HS-27A (cell line): ENCODE measurements around the gene MTA3.

Source experiments
- DNase-seq: peaks from one replicate; pipeline ENCODE4 v3.0.0-alpha.2; 2012; ENCODE audit warnings: low read depth, missing footprints

Gene MTA3

DNA sequence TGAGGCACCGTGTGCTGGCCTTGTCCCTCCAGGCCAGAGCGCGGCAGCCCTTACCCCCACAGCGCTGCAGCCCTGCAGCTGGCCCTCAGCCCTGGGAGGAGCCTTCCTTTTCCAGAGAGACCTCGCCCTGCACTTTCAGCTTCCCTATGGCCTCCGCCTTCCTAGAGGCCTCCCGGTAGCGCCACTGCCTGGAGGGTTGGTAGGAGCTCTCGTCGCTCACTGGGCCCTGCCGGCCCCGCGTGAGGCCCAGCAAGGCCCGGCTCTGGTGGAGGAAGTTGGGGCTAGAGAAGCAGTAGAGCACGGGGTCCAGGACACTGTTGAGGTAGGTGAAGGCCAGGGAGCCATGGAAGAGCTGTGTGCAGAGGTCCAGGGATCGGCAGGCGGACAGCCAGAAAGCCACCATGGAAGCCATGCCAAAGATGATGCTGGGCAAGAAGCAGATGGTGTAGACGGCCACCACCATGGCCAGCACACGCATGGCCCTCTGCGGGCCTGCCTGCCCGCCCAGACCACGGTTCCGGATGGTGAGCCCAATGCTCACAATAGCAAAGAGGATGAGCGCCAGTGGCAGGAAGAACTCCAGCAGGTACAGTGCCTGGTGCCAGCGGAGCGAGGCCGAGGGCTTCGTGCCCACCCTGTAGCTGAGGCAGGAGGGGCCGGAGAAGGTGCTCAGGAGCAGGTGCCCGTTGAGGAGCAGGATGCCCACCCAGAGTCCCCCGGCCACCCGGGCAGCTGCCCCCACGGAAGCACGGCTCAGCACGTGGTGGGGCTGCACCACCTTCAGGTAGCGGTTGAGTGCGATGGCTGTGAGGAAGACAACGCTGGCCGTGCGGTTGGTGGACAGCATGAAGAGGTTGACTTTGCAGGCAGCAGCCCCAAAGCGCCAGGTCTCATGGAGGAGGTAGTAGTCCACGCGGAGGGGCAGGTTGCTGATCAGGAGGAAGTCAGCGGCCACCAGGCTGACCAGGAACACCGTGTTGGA is 194.7 kb downstream of the MTA3 start:
- no peak for DNase-seq

DNA sequence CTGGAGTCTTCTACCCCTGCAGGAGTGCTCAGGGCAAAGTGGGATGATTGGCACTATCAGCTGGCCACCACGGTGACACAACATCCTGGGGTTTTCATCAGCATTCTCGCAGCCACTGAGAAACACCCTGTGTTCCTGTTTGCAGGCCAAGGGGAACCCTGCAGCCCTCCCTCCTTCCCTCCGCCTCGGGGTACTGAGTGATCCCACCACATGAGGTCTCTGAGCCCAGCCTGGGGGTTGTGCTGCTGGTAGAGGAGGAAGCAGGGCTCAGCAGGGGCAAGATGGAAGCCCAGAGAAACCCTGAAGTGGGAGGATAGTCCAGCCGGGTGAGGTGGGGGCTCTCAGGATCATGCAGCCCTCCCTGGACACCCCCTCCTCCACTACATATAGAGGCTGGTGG is 195.7 kb downstream of the MTA3 start, which contains the start of gene OXER1:
Gene OXER1, minus strand, starts transcription at position 40 of the 400 bp plus-strand sequence. CDS start 73 bp downstream, outside the sequence.
- DNase-seq: no peak

DNA sequence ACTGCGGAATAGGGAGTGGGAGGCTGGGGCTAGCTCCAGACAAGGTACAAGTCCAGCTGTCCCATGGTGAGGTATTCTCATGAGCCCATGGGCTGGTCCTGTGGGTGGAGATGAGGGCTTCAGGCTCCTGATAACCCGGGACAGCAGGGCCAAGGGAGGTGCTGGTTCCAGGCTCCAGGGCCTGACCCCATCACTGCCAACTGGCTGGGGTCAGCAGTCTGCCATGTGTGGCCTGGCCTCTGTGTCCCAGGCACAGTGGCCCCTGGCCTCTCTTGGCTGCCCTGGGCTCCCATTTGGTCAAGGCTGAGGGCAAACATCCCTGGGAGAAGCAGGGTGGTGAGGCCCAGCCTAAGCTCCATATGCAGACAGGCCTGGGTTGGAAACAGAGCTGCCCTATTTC is 196.5 kb downstream of the MTA3 start:
- no peak for DNase-seq

DNA sequence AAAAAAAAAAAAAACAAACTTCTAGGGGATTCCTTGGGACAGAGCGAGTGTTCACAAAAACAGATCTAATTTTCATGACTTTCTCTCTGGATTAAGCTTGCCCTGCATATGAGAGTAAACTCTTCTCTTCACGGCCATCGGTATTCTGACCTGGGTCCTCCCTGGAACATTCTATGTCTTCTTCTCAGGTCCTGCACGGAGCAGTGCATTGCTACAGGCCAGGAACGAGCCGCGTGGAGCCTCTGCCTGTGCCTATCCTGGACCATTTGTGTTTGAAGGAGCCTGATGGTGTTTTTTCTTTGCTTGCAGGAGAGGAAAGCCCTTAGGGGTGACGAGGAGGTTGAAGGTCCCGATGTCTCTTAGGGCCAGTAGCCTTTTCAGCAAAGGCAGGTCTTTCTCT is 197.3 kb downstream of the MTA3 start:
- DNase-seq: no peak

DNA sequence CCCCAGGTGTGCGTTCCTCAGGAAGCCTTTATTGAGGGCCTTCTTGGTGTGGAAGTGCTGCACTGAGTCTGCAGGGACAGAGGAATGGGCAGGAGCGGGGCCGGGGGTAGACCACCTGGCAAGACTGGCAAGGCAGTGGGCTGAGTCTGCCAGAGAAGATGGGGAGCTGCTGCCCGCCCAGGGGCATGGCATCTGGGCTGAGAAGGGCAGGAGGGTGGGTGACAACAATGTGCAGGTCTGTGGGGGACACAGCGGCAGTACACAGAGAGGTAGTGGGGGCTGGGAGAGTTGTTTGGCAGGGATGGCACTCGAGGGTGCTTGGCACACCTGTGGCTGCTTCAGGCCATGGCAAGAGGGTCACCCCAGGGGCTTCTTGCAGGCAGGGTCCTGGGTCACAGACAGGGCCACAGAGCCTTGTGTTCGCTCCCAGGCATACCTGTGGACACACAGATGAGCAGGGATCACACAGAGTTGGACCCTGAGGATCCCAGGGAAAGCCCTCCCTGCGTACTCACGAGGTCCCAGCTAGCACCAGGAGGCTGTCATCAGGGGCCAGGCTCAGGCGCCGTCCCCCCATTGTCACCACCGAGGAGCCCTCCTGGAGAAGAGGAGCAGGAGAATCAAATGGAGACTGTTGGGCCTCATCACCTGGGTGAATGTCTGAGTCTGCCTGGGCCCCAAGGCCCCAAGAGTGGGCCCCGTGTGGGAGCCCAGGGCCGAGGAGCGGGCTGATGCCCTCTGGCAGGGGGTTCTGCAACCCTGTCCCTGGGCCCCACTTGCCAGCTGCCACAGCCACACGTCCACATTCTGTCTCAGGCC is 198.9 kb downstream of the MTA3 start:
- no peak for DNase-seq

DNA sequence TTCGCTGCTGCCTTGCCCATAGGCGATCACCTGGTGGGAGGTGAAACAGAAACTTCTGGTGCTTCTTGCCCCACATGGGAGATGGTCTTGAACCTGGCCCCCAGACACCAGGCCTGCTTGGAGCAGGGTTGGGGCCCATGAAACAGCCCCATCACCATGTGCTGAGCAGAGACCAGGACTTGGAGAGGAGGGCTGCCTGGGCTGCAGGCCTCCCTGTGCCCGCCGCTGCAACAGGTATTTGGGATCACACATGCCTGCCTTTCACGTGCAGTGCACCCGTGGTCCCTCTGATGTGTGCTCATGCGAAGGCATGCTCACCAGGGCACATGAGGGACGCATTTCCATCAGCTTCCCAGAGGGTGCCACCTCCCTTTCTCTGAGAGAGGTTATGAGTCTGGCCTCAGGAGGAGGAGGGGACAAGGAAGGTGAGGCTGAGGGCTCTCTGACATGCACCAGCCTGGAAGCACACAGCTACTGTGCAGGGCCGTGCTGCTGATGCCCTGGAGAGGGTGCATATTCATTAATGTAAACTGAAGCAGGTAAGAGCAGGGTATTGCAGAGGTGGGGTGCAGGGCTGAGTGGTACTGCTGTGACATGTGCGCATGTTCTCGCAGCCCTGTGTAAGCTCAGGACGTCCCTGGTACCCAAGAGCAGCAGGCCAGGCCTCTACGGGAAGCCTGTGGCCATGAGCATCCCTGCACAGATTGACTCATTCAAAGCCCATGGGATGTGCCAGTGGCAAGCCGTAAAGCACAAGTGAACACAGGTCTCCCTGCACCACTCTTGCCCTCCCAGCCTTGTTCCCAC is 199.7 kb downstream of the MTA3 start:
- DNase-seq: no peak

DNA sequence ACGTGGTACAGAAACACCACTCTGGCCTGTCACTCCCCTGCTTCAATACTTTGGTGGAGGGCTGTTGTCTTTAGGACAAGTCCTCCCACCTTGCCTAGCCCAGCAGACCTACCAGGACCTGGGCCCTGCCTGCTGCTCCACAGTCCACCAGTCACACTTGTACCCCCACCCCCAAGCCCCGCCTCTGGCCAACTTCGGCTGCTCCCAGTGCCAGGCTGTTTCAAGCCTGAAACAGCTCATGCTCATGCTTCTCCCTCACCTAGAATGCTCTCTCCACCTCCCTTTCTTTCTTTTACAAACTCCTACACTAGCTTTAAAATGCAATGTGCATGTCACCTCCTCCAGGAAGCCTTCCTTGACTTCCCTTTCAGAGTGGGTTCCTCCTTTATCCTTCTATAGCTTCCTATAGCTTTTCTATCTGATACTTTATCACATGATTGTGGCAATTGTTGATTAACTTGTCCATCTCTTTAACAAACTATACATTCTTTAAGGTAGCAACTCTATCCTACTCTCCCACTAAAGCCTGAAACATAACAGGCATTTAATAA is 200.3 kb downstream of the MTA3 start:
- no peak for DNase-seq

DNA sequence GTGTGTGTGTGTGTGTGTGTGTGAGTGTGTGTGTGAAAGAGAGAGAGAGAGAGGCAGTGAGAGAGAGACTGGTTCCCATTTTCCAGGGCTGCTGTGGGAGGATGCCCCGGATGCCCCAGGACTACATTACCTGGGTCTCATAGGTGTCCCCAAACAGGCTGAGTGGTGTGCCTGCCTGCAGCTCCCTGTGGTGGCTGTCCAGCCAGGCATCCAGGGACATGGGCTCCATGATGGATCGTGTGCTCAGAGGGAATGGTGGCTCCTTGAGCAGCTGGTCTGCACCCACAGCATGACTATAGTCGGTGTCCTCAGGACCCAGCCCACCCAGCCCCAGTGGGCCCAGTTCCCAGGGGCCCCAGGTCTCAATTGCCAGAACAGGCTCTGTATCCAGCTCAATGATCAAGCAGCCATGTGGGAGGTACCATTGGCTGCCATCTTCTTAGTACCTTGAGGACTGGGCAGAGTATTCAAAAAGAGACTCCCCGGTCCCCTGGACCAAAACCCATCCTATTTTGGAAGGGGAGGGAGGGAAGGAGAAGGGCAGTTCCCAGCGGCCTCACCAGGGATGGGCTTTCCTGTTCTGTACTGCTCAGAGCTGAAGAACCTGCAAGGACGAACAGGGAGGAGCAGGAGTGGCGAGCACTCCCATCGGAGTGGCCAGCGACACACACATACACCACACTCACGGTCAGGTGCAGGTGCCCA is 201.3 kb downstream of the MTA3 start:
- no peak for DNase-seq

DNA sequence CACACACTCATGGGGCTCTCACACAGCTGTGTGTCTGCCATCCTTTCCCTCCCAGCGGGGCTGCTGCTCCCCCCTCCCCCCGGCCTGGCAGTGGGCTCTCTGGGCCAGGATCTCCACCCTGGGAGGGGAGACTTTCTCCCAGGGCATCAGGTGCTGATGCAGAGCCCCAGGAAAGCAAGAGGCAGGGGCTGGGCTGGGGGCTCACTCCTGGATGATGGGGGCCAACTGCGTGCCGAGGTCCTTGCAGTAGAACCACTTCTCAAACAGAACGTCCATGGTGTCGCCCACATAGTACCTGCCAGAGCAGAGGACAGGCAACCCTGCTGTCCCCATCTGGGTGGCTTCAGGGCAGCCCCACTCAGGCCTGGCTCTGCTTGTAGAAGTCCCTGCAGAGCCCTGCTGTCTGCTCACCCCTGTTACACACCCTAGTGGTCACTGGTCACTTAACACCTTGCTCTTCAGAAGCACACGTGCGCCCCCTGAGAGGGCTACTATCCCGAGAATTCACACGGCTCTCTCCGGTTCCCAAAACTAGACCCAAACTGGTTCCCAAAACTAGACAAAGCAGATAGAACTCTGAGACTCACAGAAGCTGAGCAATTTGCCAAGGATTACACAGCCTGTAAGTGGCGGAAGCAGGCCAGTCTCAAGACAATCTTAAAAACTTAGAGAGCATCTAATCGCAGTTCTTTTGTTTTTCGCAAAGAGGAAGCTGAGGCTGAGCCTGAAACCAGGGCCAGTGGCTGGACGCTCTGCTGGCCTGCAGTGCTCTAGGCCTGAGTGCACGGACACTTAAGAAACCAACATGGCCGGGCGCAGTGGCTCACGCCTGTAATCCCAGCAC is 202.1 kb downstream of the MTA3 start:
- peak; percentile 20 for DNase-seq

DNA sequence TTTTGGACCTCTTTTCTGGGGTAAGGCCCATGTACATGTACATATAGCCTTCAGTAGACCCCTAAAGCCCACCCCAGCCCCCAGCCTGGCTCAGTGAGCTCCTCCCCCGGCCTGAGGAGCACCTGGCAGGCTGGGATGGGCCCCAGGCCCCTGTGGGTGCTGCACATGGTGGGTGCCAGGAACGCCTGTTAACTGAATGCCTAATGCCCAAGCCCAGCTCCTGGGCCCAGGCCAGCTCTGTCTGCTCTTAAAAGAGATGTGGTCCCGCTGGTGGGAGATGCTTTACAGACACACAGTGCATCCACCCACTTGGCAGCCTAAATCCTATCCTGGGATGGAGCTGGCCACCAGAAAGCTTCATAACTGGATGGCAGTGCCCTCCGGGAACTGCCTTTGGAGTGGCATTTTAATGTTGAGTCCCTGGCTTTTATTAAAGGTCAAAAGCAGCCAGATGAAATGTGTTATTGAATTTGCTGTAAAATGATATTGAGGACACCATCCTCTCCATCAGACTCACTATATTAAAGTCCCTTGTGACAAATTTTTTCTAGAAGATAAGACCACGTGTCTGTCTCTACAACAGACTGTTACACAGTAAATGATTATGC is 203.2 kb downstream of the MTA3 start:
- no peak for DNase-seq

DNA sequence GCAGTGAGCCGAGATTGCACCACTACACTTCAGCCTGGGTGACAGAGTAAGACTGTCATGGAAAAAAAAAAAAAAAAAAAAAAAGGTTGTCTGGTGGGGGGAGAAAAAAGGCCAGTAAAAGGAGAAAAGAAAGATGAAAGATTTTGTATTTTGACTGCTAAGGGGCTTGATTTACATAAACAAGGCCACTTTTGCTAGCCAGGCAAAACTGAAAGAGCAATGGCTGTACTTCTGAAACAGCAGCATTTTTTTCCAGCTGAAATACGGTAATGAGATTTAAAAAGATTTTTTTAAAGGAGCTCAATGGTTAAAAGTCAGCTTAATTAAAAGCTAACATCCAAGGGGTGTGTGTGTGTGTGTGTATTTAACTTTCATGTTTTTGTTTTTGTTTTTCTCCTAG is 206.8 kb downstream of the MTA3 start:
- DNase-seq: no peak

DNA sequence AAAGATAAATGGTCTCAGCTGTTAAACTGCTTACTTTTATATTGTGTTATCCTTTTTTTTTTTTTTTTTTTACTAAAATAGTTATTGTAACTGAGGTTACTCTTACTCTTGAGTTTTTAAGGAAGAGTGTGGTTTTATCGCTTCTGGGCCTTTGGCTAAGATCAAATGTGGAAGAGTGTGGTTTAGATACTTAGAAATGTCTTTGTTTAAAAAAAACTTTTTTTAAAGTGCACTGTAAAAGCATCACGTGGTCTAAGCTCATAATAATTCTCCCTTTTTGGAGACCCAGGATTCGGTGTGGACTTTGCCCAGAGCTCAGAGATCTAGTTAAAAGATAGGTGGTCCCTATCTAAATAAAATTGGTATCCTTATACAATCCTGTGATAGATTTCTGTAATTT is 207.4 kb downstream of the MTA3 start:
- DNase-seq: no peak

DNA sequence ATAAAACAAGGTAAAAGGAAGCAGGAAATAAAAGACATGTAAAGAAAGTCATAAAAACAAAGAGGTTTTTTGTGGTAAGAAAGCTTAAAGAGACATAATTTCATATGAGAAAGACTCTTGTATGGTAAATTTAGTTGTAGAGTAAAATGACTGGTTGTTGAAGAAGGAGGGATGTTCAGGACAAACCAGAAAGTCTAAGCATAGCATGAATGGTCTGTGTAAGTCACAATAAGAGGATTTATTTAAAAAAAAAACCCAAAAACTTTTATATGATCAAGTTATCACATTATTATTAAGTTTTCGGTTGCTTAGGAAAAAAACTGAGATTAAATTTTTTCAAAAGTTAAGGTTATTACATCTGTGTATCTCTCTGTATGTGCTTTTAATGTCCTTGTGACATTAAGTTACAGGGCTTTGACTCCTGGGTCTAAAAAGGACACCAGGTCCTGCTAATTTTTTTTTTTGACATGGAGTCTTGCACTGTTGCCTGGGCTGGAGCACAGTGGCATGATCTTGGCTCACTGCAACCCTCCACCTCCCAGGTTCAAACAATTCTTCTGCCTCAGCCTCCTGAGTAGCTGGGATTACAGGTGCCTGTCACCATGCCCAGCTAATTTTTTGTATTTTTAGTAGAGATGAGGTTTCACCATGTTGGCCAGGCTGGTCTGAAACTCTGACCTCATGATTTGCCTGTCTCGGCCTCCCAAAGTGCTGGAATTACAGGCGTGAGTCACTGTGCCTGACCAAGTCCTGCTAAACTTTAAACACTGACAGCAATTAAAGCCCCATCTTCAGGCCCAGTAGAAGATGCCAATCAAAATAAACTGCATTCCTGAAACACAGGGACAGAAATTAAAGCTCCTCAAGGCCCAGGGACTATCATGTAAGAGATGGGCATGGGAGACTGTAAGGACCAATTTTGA is 209.7 kb downstream of the MTA3 start:
- no peak for DNase-seq

DNA sequence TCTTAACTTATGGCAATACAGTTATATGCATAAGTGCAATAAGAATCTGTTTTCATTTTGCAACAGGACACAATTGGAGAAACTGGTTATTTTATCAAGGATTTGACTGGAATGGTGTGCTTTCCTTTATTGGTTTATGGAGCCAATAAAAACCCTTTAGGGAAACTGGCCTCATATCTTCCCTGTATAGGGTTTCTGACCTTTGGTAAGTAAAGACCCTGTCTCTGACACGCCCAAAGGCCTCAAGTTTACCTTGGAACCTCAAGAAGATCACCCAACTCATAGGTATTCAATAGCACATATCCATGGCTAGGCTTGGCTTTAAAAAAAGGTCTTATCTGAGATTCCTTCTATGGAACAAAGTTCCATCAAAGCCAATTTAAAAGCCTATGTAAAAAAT is 212.7 kb downstream of the MTA3 start:
- DNase-seq: no peak

DNA sequence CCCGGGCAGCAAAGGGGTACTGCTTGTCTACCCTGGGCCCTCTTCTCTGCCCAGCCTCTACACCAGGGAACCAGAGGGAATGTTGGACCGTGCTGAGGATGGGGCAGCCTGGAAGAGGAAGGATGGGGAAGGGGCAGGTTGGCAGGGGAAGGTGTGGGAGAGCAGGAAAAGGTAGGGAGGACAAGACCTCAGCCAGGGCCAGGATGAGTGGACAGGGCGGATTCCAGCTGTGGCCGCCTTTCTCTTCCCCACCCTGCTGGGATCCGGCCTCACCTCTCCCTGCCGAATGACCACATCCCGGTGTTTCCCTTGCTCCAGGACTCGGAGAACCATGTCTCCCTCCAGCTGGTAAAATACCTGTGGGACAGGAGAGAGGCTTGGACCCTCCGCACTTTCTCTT is 215.1 kb downstream of the MTA3 start:
- DNase-seq: no peak

DNA sequence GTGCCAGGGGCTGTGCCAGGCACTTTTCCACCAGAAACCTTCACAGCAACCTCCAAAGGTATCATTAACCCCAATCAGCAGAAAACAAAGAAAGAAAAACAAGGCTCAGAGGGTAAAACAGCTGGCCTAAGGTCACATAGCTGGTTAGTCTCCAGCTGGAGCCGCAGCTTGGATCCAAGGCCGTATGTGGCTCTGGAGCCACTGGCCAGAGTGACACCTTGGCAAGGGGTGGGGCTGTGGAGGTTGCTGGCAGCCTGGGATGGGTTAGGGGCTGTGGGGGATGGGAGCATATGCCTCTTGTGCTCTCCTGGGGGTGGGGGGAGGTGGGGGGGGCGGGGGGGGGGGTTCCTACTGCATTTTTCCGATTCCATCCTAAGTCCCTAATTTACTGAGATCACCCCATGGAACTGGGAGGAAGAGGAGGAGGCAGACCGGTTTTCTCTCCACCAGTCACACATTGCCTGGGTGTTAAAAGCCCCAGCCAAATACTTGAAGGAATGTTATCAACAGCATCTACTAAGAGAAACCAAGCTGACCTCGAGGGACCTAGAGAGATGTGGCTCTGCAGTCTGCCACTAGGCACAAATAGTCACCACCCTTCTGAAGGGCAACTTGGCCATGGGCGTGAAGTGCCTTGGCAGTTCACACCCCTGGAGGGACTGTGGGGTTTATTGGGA is 215.9 kb downstream of the MTA3 start:
- no peak for DNase-seq

DNA sequence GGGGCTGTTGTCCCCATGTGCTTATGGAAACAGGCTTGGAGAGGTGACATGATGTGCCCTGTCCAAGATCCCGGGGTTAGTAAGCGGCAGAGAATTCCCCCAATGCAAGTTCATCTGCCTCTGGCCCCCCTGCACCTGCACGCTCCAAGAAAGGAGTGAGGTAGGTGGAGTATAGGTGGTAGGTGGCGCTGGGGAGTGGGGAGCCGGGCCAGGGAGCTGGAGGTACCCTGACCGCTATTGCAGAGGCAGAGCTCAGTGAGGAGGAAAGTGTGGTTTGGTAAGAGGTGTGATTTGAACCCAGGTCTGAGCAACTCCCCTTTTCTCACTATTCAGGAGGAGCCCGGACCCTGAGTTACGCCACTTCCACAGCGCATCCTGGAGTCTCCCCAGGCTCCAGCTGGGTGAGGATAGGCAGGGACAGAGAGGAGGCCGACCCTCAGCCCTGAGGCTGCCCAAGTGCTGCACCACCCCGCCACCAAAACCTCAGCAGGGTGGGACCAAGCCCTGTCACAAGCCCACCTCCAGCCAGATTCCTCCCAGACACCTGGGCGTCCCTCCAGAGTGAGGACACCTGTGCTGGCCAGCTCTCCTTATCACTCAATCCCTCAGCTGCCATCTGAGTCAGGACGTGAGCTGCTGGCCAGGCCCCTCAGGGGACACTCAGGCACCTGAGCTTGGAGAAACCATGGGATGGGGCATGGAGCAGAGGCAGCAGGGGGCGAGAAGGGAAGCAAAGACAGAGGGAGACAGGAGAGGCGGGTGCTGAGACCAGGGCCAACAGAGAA is 218.3 kb downstream of the MTA3 start:
- DNase-seq: no peak
